ENCODE data around the gene CHMP2B.

The CHMP2B gene

GRCh38 chr3:87227104-87227834 lies at the start of gene CHMP2B:
Gene CHMP2B, plus strand, starts transcription at chr3:87227309. Its CDS starts 214 bp downstream, at chr3:87227523.
- peak within 1 kb of the TSS; percentile 90 for H3K4me3 ChIP-seq (ENCODE audit: low read depth, low read length)
- TF ChIP-seq CTCF (IDR thresholded peaks at IDR 0.05; ENCODE audit: low read depth, low read length, missing control alignments): no peak
- DNase-seq (ENCODE audit: low read depth): peak; percentile 72

- no peak for TF ChIP-seq CTCF (IDR thresholded peaks at IDR 0.05; ENCODE audit: low read depth, low read length, missing control alignments)
- no peak for DNase-seq (ENCODE audit: low read depth)
- no peak overlapping the region for H3K4me3 ChIP-seq (ENCODE audit: low read depth, low read length)
Measured at GRCh38 chr3:87179642-87180041, 47.5 kb upstream of the CHMP2B start.

GRCh38 chr3:87181551-87181950 lies 45.6 kb upstream of the CHMP2B start:
- H3K4me3 ChIP-seq (ENCODE audit: low read depth, low read length): no peak overlapping the region
- no peak for DNase-seq (ENCODE audit: low read depth)
- TF ChIP-seq CTCF (IDR thresholded peaks at IDR 0.05; ENCODE audit: low read depth, low read length, missing control alignments): no peak

GRCh38 chr3:87182023-87182422 lies 45.1 kb upstream of the CHMP2B start:
- DNase-seq (ENCODE audit: low read depth): no peak
- H3K4me3 ChIP-seq (ENCODE audit: low read depth, low read length): no peak overlapping the region
- no peak for TF ChIP-seq CTCF (IDR thresholded peaks at IDR 0.05; ENCODE audit: low read depth, low read length, missing control alignments)

GRCh38 chr3:87186608-87187159 lies 40.4 kb upstream of the CHMP2B start:
- TF ChIP-seq CTCF (IDR thresholded peaks at IDR 0.05; ENCODE audit: low read depth, low read length, missing control alignments): no peak
- no peak for DNase-seq (ENCODE audit: low read depth)
- H3K4me3 ChIP-seq (ENCODE audit: low read depth, low read length): no peak overlapping the region

GRCh38 chr3:87191175-87191574 lies 35.9 kb upstream of the CHMP2B start:
- no peak for DNase-seq (ENCODE audit: low read depth)
- TF ChIP-seq CTCF (IDR thresholded peaks at IDR 0.05; ENCODE audit: low read depth, low read length, missing control alignments): no peak
- H3K4me3 ChIP-seq (ENCODE audit: low read depth, low read length): no peak overlapping the region

GRCh38 chr3:87191641-87192040 lies 35.5 kb upstream of the CHMP2B start:
- no peak overlapping the region for H3K4me3 ChIP-seq (ENCODE audit: low read depth, low read length)
- DNase-seq (ENCODE audit: low read depth): no peak
- no peak for TF ChIP-seq CTCF (IDR thresholded peaks at IDR 0.05; ENCODE audit: low read depth, low read length, missing control alignments)
